Suppressor macrophage treated with lipopolysaccharide for 1 hour (primary cell): ENCODE data around the gene HHATL.

ENCODE experiments used
- DNase-seq, 3 donors: peaks; one replicate each; pipeline ENCODE4 v3.0.0-alpha.2; 2020 to 2022

Gene HHATL

GRCh38 chr3:42702066-42702951, at the start of gene HHATL:
TSS of gene HHATL (minus strand) at chr3:42702798. CDS start at chr3:42700826, 1,972 bp downstream.
- no peak for DNase-seq

- no peak for DNase-seq
These were observed 49.0 kb upstream of the HHATL start for GRCh38 chr3:42751609-42752008.

- no peak for DNase-seq
These were observed 48.2 kb upstream of the HHATL start for GRCh38 chr3:42750834-42751233.

- peak; percentile 64 to 71 (median 64) for DNase-seq
These were observed 47.2 kb upstream of the HHATL start for GRCh38 chr3:42749753-42750231.

- no peak for DNase-seq
These were observed 46.6 kb upstream of the HHATL start for GRCh38 chr3:42749025-42749752.

GRCh38 chr3:42747581-42747980, 45.0 kb upstream of the HHATL start:
- DNase-seq = peak in 1 of 3 donors; percentile 29

GRCh38 chr3:42746455-42747450, 44.2 kb upstream of the HHATL start:
- DNase-seq = no peak

GRCh38 chr3:42745776-42746454, 43.3 kb upstream of the HHATL start:
- no peak for DNase-seq

GRCh38 chr3:42745291-42745745, 42.7 kb upstream of the HHATL start:
- DNase-seq = no peak

GRCh38 chr3:42743204-42743995, 40.8 kb upstream of the HHATL start:
- DNase-seq = no peak

- no peak for DNase-seq
These were observed 40.1 kb upstream of the HHATL start for GRCh38 chr3:42742688-42743087.

- no peak for DNase-seq
These were observed 39.7 kb upstream of the HHATL start for GRCh38 chr3:42742259-42742658.

GRCh38 chr3:42741796-42742195, 39.2 kb upstream of the HHATL start:
- no peak for DNase-seq

GRCh38 chr3:42739401-42740158, 37.0 kb upstream of the HHATL start:
- peak in 1 of 3 donors; percentile 39 for DNase-seq

GRCh38 chr3:42736531-42736930, 33.9 kb upstream of the HHATL start:
- no peak for DNase-seq

- DNase-seq = no peak
These were observed 33.5 kb upstream of the HHATL start for GRCh38 chr3:42736081-42736480.

- no peak for DNase-seq
These were observed 33.0 kb upstream of the HHATL start for GRCh38 chr3:42735615-42736014.

GRCh38 chr3:42735019-42735418, 32.4 kb upstream of the HHATL start:
- DNase-seq = no peak

GRCh38 chr3:42734263-42734860, 31.8 kb upstream of the HHATL start:
- DNase-seq = no peak
